Activated CD4-positive, alpha-beta T cell treated with anti-CD3 and anti-CD28 coated beads, Interleukin-2, amount 10 ng/mL, durations not matched to agents 24 days and 14 days (primary cell): ENCODE data around the gene KCTD12. TPM values are rescaled to one million over a fixed set of nuclear protein-coding genes. Genes with fewer than 3 reads are reported as not detected.
"Not testable (repeated sequence)": the region's sequence is repeated elsewhere in the genome, so short reads cannot be mapped to it uniquely, and the experiment has no call there.

Experiments
- DNase-seq: peaks from one replicate; pipeline ENCODE4 v3.0.0; 2022
- H3K27ac Mint-ChIP-seq: one replicate; pipeline ENCODE4 v1.8.0; 2022; ENCODE audit warnings: mild to moderate bottlenecking, mixed read lengths
- H3K27me3 Mint-ChIP-seq: one replicate; pipeline ENCODE4 v1.8.0; 2022; ENCODE audit warnings: mixed read lengths
- H3K36me3 Mint-ChIP-seq: one replicate; pipeline ENCODE4 v1.8.0; 2022; ENCODE audit warnings: low read depth, mild to moderate bottlenecking, mixed read lengths
- H3K4me1 Mint-ChIP-seq: one replicate; pipeline ENCODE4 v1.8.0; 2021; ENCODE audit warnings: mixed read lengths
- H3K4me3 Mint-ChIP-seq: one replicate; pipeline ENCODE4 v1.8.0; 2022; ENCODE audit warnings: mild to moderate bottlenecking, moderate library complexity, mixed read lengths
- H3K9me3 Mint-ChIP-seq: one replicate; pipeline ENCODE4 v1.8.0; 2021; ENCODE audit warnings: mixed read lengths
- intact Hi-C: fragments of 100-400 bp; cut with micrococcal nuclease; formaldehyde crosslinking; loops from one replicate; pipeline ENCODE4 v1.15.1; 2023
- total RNA-seq: library from RNA; stranded (reverse); gene quantifications from 2 replicates; pipeline ENCODE4 v1.2.3, GENCODE V29; 2022

KCTD12 gene
- total RNA-seq, result 11.8 and 12.9 TPM in 2 replicates

DNA sequence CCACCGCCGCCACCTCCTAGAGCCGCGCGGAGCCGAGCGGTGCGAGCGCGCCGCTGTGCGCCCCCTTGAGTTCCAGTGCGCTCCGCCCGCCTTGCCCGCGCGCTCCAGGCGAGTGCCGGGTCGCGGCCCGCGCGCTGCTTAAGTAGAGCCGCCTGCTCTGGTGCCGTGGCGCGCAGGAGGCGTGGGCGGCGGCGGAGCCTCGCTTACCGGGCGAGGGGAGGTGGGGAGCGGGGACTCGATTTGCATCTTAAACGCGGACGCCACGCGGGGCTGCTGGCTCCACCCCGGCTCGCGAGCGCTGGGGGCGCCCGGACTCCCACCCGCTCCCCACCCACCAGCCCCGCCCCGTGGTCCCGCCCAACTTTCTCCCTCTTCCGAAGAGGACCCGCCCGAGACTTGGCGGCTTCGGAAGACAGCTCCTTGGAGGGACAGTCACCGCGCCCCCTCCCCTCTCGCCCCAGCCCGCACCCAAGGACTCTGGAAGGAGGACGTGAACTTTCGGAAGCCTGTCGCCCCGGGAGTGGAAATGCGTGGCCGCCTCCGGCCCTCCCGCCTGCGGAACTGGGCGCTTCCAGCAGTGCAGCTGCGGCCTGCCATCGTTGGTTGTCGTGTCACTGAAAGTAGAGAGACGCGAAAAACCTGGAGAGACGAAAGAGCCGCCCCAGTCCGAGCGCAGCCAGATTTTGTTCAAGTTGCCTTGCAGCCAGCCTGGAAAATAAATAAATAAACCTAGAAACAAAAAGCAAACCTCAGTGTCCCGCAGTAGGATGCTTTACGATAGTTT is at the start of gene KCTD12:
KCTD12 (minus strand) TSS at position 114 of the 784 bp plus-strand sequence. CDS start 257 bp downstream, outside the sequence.
- intact Hi-C loops, result loop anchor here (1.0 to 5.0 kb wide), 6 partner anchors 59 to 1519 kb away; partner anchors contain the start of genes MYCBP2 and SLAIN1
- peaks cover 26% of the 10 kb centered on the region for H3K4me1 Mint-ChIP-seq
- no peaks in the 10 kb centered on the region for H3K9me3 Mint-ChIP-seq
- H3K27ac Mint-ChIP-seq, result peak within 1 kb of the TSS; percentile 87
- peaks cover 4% of the 10 kb centered on the region for H3K36me3 Mint-ChIP-seq
- peak within 1 kb of the TSS; percentile 89 for H3K4me3 Mint-ChIP-seq
- peak; percentile 93 for DNase-seq
- peaks cover 40% of the 10 kb centered on the region for H3K27me3 Mint-ChIP-seq

DNA sequence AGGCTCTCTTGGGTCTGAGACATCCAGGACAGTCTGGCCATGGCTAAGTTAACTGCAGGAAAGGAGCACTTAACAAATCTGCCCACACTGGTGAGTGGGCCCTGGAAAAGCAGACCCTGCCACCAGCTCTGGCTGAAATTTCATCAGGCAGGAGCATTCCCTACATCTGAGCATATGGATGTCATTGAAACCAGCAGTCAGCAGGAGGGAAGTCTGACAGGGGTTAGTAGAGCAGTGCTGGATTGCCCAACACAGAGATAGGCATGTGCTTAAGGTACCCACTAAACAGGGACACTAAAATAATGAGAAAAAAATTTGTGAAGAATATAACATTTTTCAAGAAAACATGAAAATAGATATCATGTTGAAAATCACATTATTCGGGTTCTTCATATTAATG is 48.5 kb upstream of the KCTD12 start:
- H3K4me1 Mint-ChIP-seq, result no peaks in the 10 kb centered on the region
- H3K27ac Mint-ChIP-seq, result no peak overlapping the region
- no peaks in the 10 kb centered on the region for H3K27me3 Mint-ChIP-seq
- no peak for DNase-seq
- H3K36me3 Mint-ChIP-seq, result no peaks in the 10 kb centered on the region
- intact Hi-C loops, result no loop called here
- H3K4me3 Mint-ChIP-seq, result no peak overlapping the region
- peaks cover 3% of the 10 kb centered on the region for H3K9me3 Mint-ChIP-seq

DNA sequence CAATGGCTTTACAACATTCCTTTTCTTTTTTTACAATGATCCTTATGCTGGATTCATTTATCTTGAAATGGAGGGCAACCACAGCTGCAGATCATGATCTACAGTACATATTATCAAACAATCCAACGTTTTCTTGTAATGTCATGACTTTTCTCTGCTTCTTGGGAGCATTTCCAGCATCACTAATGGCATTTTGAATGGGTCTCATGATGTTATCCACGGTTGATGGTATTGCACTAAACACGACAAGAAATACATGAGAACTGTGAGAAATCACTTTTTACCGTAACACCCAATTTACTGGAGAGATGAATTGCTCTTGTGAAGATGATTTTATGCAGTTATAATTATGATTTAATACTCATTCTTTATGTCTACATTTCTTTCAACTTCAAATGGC is 45.9 kb upstream of the KCTD12 start:
- Mint-ChIP-seq H3K4me3 (no peak overlapping the region), H3K9me3 (peaks cover 3% of the 10 kb centered on the region), H3K36me3 (no peaks in the 10 kb centered on the region), H3K27me3 (no peaks in the 10 kb centered on the region), H3K27ac (no peak overlapping the region), H3K4me1 (no peaks in the 10 kb centered on the region)
- DNase-seq, result no peak
- intact Hi-C loops, result no loop called here

GRCh38 chr13:76929851-76930374 is 43.7 kb upstream of the KCTD12 start:
- no peaks in the 10 kb centered on the region for H3K36me3 Mint-ChIP-seq
- H3K4me1 Mint-ChIP-seq, result no peaks in the 10 kb centered on the region
- no peak overlapping the region for H3K4me3 Mint-ChIP-seq

DNA sequence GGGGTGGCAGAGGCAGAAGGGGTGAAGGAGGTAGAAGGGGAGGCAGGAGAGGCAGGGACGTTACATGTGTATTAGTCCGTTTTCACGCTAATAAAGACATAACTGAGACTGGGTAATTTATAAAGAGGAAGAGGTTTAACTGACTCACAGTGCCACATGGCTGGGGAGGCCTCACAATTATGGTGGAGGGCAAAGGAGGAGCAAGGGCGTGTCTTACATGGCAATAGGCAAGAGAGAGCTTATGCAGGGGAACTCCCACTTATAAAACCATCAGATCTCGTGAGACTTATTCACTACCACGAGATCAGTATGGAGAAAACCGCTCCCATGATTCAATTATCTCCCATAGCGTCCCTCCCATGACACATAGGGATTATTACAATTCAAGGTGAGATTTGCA is 43.1 kb upstream of the KCTD12 start:
- Mint-ChIP-seq H3K27ac (no peak overlapping the region), H3K4me3 (no peak overlapping the region), H3K27me3 (no peaks in the 10 kb centered on the region), H3K4me1 (no peaks in the 10 kb centered on the region), H3K36me3 (no peaks in the 10 kb centered on the region), H3K9me3 (no peaks in the 10 kb centered on the region)
- intact Hi-C loops, result no loop called here
- no peak for DNase-seq

More at GRCh38 chr13:76929851-76930374, 43.7 kb upstream of the KCTD12 start:
- no peak overlapping the region for H3K27ac Mint-ChIP-seq
- intact Hi-C loops, result no loop called here
- H3K27me3 Mint-ChIP-seq, result no peaks in the 10 kb centered on the region
- no peak for DNase-seq
- no peaks in the 10 kb centered on the region for H3K9me3 Mint-ChIP-seq

DNA sequence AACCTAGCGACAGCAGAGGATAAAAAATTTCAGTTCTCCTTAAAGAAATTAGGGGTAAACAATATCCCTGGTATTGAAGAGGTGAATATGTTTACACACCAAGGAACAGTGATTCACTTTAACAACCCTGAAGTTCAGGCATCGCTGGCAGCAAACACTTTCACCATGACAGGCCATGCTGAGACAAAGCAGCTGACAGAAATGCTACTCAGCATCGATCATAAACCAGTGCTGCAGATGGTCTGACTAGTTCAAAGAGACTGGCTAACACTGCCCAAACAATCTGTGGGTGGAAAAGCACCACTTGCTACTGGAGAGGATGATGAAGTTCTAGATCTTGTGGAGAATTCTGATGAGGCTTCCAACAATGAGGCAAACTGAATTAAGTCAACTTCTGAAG is 42.3 kb upstream of the KCTD12 start:
- Mint-ChIP-seq H3K36me3 (no peaks in the 10 kb centered on the region), H3K27ac (no peak overlapping the region), H3K4me3 (no peak overlapping the region), H3K27me3 (no peaks in the 10 kb centered on the region), H3K4me1 (no peaks in the 10 kb centered on the region), H3K9me3 (no peaks in the 10 kb centered on the region)
- DNase-seq, result no peak
- intact Hi-C loops, result no loop called here

DNA sequence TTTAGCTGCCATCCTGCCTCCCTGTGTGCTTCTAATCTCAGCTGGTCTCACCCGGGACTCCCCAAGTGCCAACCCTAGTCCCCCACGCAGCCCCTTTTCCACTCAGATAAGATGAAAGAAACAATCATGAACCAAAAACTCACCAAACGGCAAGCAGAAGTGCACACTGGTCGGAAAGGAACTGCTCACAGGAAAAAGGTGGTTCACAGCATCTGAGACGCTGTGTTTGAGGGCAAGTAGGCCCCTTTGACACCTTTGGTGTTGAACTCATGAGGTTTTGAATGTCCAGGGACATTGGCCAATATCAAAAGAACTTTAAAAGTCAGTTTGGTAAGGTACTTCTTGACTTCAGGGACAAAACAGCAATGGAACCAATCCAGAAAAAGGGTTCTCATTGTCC is 41.8 kb upstream of the KCTD12 start:
- H3K27me3 Mint-ChIP-seq, result peaks cover under 1% of the 10 kb centered on the region

GRCh38 chr13:76925115-76925514 is 38.9 kb upstream of the KCTD12 start:
- no peaks in the 10 kb centered on the region for H3K4me1 Mint-ChIP-seq
- H3K27ac Mint-ChIP-seq, result no peak overlapping the region
- intact Hi-C loops, result no loop called here
- no peaks in the 10 kb centered on the region for H3K36me3 Mint-ChIP-seq
- DNase-seq, result no peak
- no peaks in the 10 kb centered on the region for H3K9me3 Mint-ChIP-seq
- no peak overlapping the region for H3K4me3 Mint-ChIP-seq
- H3K27me3 Mint-ChIP-seq, result peaks cover 4% of the 10 kb centered on the region

More for the DNA sequence above, 41.8 kb upstream of the KCTD12 start:
- DNase-seq, result no peak
- Mint-ChIP-seq H3K4me1 (no peaks in the 10 kb centered on the region), H3K36me3 (no peaks in the 10 kb centered on the region), H3K27ac (no peak overlapping the region), H3K4me3 (no peak overlapping the region), H3K9me3 (no peaks in the 10 kb centered on the region)
- intact Hi-C loops, result no loop called here

DNA sequence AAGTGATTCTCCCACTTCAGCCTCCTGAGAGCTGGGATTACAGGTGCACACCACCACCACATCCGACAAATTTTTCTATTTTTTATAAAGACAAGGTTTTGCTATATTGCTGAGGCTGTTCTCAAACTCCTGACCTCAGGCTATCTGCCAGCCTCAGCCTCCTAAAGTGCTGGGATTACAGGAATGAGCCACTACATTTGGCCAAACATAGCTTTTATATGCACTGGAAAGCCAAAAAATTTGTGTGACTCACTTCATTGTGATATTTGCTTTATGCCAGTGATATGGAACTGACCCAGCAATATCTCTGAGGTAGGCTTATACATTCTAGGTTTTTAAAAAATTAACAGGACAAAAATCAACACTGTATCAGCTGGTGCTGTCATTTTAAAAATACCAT is 35.3 kb upstream of the KCTD12 start:
- intact Hi-C loops, result no loop called here
- no peaks in the 10 kb centered on the region for H3K36me3 Mint-ChIP-seq
- no peak overlapping the region for H3K4me3 Mint-ChIP-seq
- H3K27ac Mint-ChIP-seq, result no peak overlapping the region
- no peak for DNase-seq
- no peaks in the 10 kb centered on the region for H3K4me1 Mint-ChIP-seq
- H3K9me3 Mint-ChIP-seq, result no peaks in the 10 kb centered on the region
- peaks cover 7% of the 10 kb centered on the region for H3K27me3 Mint-ChIP-seq

- intact Hi-C loops, H3K4me1 Mint-ChIP-seq, H3K4me3 Mint-ChIP-seq, DNase-seq, H3K27me3 Mint-ChIP-seq, H3K36me3 Mint-ChIP-seq, H3K9me3 Mint-ChIP-seq, H3K27ac Mint-ChIP-seq: not testable (repeated sequence)
These were observed 31.7 kb upstream of the KCTD12 start for GRCh38 chr13:76917755-76918481.

GRCh38 chr13:76917095-76917494 is 30.9 kb upstream of the KCTD12 start:
- Mint-ChIP-seq H3K4me3 (no peak overlapping the region), H3K4me1 (no peaks in the 10 kb centered on the region), H3K27ac (no peak overlapping the region), H3K36me3 (no peaks in the 10 kb centered on the region), H3K27me3 (peaks cover 8% of the 10 kb centered on the region), H3K9me3 (no peaks in the 10 kb centered on the region)
- intact Hi-C loops, result no loop called here
- no peak for DNase-seq

DNA sequence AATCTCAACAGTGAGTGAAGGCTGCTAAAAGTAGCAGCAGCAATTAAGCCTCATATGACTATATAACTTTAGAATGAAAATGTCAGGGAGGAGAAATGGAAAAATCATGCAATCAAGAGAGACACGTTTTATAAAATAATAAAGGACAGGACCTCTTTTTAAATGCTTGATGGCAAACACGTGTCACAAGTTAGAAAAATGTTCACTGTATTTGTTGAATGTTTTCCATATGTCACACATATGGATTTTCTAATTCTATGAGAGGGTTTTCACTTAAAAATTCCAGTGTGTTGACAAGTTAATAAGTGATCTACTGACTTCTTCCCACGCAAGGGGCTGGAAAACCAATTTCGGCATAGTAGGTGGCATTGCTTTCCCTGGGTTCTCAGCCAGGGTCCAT is 27.7 kb upstream of the KCTD12 start:
- no peak overlapping the region for H3K27ac Mint-ChIP-seq
- no peak overlapping the region for H3K4me3 Mint-ChIP-seq
- no peaks in the 10 kb centered on the region for H3K9me3 Mint-ChIP-seq
- peaks cover 4% of the 10 kb centered on the region for H3K27me3 Mint-ChIP-seq
- intact Hi-C loops, result no loop called here
- no peaks in the 10 kb centered on the region for H3K36me3 Mint-ChIP-seq
- no peak for DNase-seq
- no peaks in the 10 kb centered on the region for H3K4me1 Mint-ChIP-seq

GRCh38 chr13:76912476-76912875 is 26.3 kb upstream of the KCTD12 start:
- H3K36me3 Mint-ChIP-seq, result no peaks in the 10 kb centered on the region
- peaks cover 4% of the 10 kb centered on the region for H3K27me3 Mint-ChIP-seq
- no peak overlapping the region for H3K27ac Mint-ChIP-seq
- H3K4me3 Mint-ChIP-seq, result no peak overlapping the region
- H3K4me1 Mint-ChIP-seq, result no peaks in the 10 kb centered on the region
- intact Hi-C loops, result no loop called here
- no peaks in the 10 kb centered on the region for H3K9me3 Mint-ChIP-seq
- no peak for DNase-seq

DNA sequence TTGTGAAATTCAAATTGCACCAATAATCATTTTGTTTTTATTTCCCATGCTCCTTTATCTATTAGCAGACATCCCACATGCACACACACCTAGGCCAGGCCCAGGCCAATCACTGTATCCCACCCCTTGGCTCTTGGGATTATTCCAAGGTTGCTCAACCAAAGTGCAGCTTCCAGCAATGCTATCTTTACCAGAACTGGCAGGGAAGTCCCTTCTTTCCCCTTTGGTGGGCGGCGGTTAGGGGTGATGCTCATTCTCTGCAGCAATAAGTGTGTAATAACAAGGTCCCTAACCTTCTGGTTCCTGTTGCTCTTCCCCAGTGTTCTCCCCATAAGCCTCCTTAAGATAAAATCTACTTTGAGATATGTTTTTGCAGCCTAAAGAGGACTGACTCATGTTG is 18.3 kb upstream of the KCTD12 start:
- Mint-ChIP-seq H3K4me1 (no peaks in the 10 kb centered on the region), H3K36me3 (no peaks in the 10 kb centered on the region), H3K4me3 (no peak overlapping the region), H3K9me3 (no peaks in the 10 kb centered on the region), H3K27ac (no peak overlapping the region), H3K27me3 (peaks cover 25% of the 10 kb centered on the region)
- no peak for DNase-seq
- intact Hi-C loops, result loop anchor here (5.0 kb wide), 2 partner anchors 237 to 432 kb away; no protein-coding TSS in a partner anchor
